HUES48 (cell line): Measurements from ENCODE around the gene PMVK.

Experiments used
- H3K27ac ChIP-seq: one replicate; pipeline ENCODE4 v1.7.0; 2013; ENCODE audit warnings: low read depth, low read length, inconsistent platforms
- H3K27me3 ChIP-seq: 2 replicates; pipeline ENCODE4 v1.6.1; 2013; ENCODE audit warnings: mild to moderate bottlenecking, low read length; ENCODE audit not compliant: control insufficient read depth, insufficient read depth
- H3K36me3 ChIP-seq: 2 replicates; pipeline ENCODE4 v1.6.1; 2013; ENCODE audit warnings: low read length; ENCODE audit not compliant: control insufficient read depth, insufficient read depth
- H3K4me1 ChIP-seq: 2 replicates; pipeline ENCODE4 v1.6.1; 2013; ENCODE audit warnings: mild to moderate bottlenecking, low read length; ENCODE audit not compliant: control insufficient read depth, insufficient read depth
- H3K4me3 ChIP-seq: 2 replicates; pipeline ENCODE4 v1.5.1; 2013; ENCODE audit warnings: mild to moderate bottlenecking, low read depth, low read length
- H3K9ac ChIP-seq: 2 replicates; pipeline ENCODE4 v1.6.1; 2013; ENCODE audit warnings: mild to moderate bottlenecking, low read depth, low read length, moderate library complexity
- H3K9me3 ChIP-seq: 2 replicates; pipeline ENCODE4 v1.6.1; 2013; ENCODE audit warnings: low read length; ENCODE audit not compliant: control insufficient read depth, insufficient read depth

The PMVK gene

GRCh38 chr1:154964359-154964758 is 27.8 kb upstream of the PMVK start:
- H3K9ac ChIP-seq = no peak overlapping the region
- H3K27me3 ChIP-seq = no peaks in the 10 kb centered on the region
- no peaks in the 10 kb centered on the region for H3K9me3 ChIP-seq
- H3K4me1 ChIP-seq = peaks cover 17% of the 10 kb centered on the region
- no peak overlapping the region for H3K27ac ChIP-seq
- H3K4me3 ChIP-seq = no peak overlapping the region
- H3K36me3 ChIP-seq = peaks cover 63% of the 10 kb centered on the region

- Histone ChIP-seq H3K36me3 (peaks cover 68% of the 10 kb centered on the region), H3K9me3 (no peaks in the 10 kb centered on the region), H3K9ac (no peak overlapping the region), H3K27ac (no peak overlapping the region), H3K27me3 (no peaks in the 10 kb centered on the region), H3K4me3 (no peak overlapping the region), H3K4me1 (peaks cover 12% of the 10 kb centered on the region; the same call in 1 of the 2 replicates)
Observed at GRCh38 chr1:154963643-154964042, 27.1 kb upstream of the PMVK start.

DNA sequence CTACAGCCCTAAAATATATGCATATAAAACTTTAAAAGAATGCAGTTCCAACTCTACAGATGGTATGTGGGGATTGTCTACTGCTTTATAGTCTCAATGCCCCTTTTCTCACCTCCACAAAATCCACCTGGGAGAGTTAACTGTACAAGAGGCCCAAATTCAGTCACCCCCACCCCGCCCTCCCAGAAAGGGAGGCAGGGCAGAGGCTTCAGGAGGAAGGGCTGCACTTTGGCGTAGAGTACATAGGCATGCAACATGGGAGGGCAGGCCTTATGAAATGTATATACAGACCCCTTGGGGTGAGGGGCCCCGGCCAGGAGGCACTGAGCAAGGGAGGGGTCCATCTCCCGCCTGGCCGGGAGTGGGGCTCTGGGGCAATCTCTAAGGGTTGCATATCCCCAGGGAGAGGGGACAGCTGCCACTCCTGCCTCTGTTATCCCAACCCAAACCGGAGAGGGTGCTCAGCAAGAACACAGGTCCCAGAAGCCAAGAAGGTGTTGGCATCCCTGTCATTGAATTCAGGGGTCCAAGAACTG is 26.3 kb upstream of the PMVK start:
- Histone ChIP-seq H3K9ac (no peak overlapping the region), H3K36me3 (peaks cover 67% of the 10 kb centered on the region), H3K4me3 (peak overlapping the region; percentile 83), H3K9me3 (no peaks in the 10 kb centered on the region), H3K4me1 (0 out of 2 replicates have a peak, but pooled peaks cover 12% of the 10 kb centered on the region), H3K27ac (no peak overlapping the region), H3K27me3 (no peaks in the 10 kb centered on the region)

- no peaks in the 10 kb centered on the region for H3K9me3 ChIP-seq
- peak overlapping the region; percentile 98 for H3K27ac ChIP-seq
- H3K27me3 ChIP-seq = no peaks in the 10 kb centered on the region
- peak overlapping the region; percentile 97 for H3K9ac ChIP-seq
- peak overlapping the region; percentile 83 for H3K4me3 ChIP-seq
- H3K4me1 ChIP-seq = peaks cover 16% of the 10 kb centered on the region
- peaks cover 61% of the 10 kb centered on the region for H3K36me3 ChIP-seq
Observed at GRCh38 chr1:154962156-154962749, 25.7 kb upstream of the PMVK start.

- Histone ChIP-seq H3K4me1 (peaks cover 24% of the 10 kb centered on the region), H3K9me3 (no peaks in the 10 kb centered on the region), H3K36me3 (peaks cover 53% of the 10 kb centered on the region)
Observed at GRCh38 chr1:154961207-154962155, 25.0 kb upstream of the PMVK start, which contains the start of gene PYGO2. TSS of gene PYGO2 (minus strand) at chr1:154961782. CDS start at chr1:154961576, 206 bp downstream.

DNA sequence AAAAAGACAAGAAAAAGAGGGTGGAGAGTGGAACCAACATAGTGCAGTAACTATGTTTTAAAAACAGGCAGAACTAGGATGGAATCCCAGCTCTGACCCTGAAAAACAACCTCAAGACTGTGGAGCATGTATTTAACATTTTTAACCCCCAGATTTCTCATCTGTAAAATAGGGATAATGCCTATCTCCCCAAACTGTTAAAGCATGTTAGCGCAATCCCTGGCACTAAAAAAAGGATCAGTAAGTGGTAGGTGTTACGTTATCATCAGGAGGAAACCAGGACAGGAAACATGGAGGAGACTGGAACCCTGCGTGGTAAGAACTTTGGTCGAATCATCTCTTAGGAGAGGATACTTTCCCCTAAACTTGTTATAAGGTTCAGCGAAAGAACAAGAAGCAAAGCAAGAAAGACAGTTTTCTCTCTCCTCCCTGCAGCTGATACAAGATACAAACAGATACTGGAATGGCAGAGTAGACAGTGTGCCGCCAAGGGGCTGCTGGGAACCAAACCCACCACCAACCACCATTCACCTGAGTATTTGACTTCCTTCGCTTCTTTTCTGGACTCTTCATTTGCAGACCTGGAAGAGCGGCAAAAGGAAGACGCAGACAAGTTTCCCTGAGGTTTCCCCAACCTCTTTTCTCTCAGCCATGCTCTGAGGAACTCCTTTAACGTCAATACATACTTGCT is 24.1 kb upstream of the PMVK start:
- Histone ChIP-seq H3K27ac (peak overlapping the region; percentile 98), H3K4me1 (peaks cover 26% of the 10 kb centered on the region), H3K36me3 (peaks cover 44% of the 10 kb centered on the region), H3K9ac (peak overlapping the region; percentile 97; the same call in 1 of the 2 replicates), H3K27me3 (no peaks in the 10 kb centered on the region), H3K9me3 (no peaks in the 10 kb centered on the region), H3K4me3 (peak overlapping the region; percentile 83)

More at GRCh38 chr1:154961207-154962155, 25.0 kb upstream of the PMVK start, which contains the start of gene PYGO2:
- Histone ChIP-seq H3K4me3 (peak within 1 kb of the TSS; percentile 83), H3K27me3 (no peaks in the 10 kb centered on the region), H3K9ac (peak within 1 kb of the TSS; percentile 97), H3K27ac (peak within 1 kb of the TSS; percentile 98)

DNA sequence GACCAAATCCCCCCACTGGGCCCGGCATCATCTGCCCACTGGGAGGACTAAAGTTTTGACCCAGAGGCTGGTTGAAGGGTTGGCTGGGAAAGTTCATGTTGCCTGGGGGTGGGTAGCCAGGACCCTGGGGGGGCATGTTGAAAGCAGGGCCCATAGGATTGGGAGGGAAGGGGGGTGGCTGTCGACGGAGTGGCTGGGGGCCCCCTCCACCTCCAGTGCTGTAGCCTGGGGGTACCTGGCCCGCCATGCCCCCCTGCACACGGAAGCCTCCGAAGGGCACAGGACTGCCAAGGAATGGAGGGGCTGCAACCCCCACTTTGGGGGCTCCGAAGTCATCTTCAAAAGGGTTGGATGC is 22.9 kb upstream of the PMVK start:
- peaks cover 34% of the 10 kb centered on the region for H3K36me3 ChIP-seq
- H3K27me3 ChIP-seq = no peaks in the 10 kb centered on the region
- no peak overlapping the region for H3K4me3 ChIP-seq
- H3K4me1 ChIP-seq = peaks cover 34% of the 10 kb centered on the region
- H3K9ac ChIP-seq = no peak overlapping the region
- H3K27ac ChIP-seq = no peak overlapping the region
- H3K9me3 ChIP-seq = no peaks in the 10 kb centered on the region

- peaks cover 29% of the 10 kb centered on the region for H3K36me3 ChIP-seq
- H3K4me3 ChIP-seq = no peak overlapping the region
- no peak overlapping the region for H3K27ac ChIP-seq
- no peak overlapping the region for H3K9ac ChIP-seq
- no peaks in the 10 kb centered on the region for H3K9me3 ChIP-seq
- peaks cover 34% of the 10 kb centered on the region for H3K4me1 ChIP-seq
- no peaks in the 10 kb centered on the region for H3K27me3 ChIP-seq
Observed at GRCh38 chr1:154958681-154959425, 22.3 kb upstream of the PMVK start.

DNA sequence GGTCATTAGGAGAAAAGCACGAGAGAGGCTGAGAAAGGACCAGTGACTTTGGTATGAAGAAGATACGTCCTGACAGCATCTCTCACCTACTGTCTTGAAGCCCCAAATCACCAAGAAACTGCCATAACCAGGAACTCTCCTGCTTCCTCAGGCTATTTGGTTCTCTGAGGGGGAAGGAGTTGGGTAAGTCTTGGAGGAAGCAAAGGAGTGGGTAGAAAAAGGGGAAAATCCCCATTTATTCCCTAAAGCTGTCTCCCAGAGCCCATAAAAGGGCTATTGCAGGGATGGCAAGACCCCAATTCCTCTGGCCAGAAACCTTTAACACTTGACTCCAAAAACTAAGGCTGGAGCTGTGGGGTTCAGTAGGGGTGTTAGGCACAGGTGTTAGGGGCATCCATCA is 21.5 kb upstream of the PMVK start:
- Histone ChIP-seq H3K9me3 (no peaks in the 10 kb centered on the region), H3K27me3 (no peaks in the 10 kb centered on the region), H3K4me1 (peaks cover 30% of the 10 kb centered on the region), H3K36me3 (peaks cover 20% of the 10 kb centered on the region), H3K27ac (no peak overlapping the region), H3K4me3 (no peak overlapping the region), H3K9ac (no peak overlapping the region)

DNA sequence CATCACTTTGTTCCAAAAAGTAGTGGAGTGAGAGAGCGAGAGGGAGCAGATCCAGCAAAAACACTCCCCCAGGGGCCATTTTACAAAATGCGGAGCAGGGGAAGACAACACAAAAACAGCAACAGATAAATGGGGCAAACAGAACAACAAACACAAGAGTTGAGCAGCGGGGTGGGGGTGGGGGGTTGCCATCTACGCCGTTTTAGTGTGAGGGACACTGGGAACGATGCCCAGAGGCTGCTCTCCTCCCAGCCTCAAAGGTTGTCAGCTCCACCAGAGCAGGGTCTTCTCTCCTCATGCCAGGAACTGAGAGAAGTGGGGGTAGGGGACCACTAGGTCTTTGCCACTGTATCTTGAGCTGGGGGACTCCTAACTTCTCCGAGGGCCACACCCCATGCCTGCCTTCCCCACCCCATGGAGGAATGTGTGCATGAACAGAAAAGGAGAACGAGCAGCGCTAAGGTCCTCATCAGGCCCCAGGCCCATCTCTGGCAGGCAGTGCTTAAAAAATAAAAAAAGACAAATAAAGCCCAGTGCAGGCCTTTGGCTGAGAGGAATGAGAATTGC is 20.7 kb upstream of the PMVK start:
- no peaks in the 10 kb centered on the region for H3K27me3 ChIP-seq
- H3K4me1 ChIP-seq = peaks cover 30% of the 10 kb centered on the region
- H3K4me3 ChIP-seq = peak overlapping the region; percentile 72
- H3K36me3 ChIP-seq = peaks cover 16% of the 10 kb centered on the region; the same call in 1 of the 2 replicates
- no peak overlapping the region for H3K9ac ChIP-seq
- peak overlapping the region; percentile 94 for H3K27ac ChIP-seq
- H3K9me3 ChIP-seq = no peaks in the 10 kb centered on the region
